Endothelial cell (in vitro differentiated cells): ENCODE results near the gene RIMS1. TPM values are rescaled to one million over a fixed set of nuclear protein-coding genes. Genes with fewer than 3 reads are reported as not detected.

Experiments used
- DNase-seq: peaks from one replicate; pipeline ENCODE4 v3.0.0; 2021; ENCODE audit warnings: low spot score
- H3K27ac Mint-ChIP-seq: one replicate; pipeline ENCODE4 v1.8.0; 2021; ENCODE audit warnings: mixed read lengths, inconsistent platforms; ENCODE audit not compliant: unreplicated experiment
- H3K27me3 Mint-ChIP-seq: one replicate; pipeline ENCODE4 v1.8.0; 2021; ENCODE audit warnings: mild to moderate bottlenecking, moderate library complexity, mixed read lengths, inconsistent platforms; ENCODE audit not compliant: unreplicated experiment
- H3K36me3 Mint-ChIP-seq: one replicate; pipeline ENCODE4 v1.8.0; 2021; ENCODE audit warnings: mild to moderate bottlenecking, low read depth, mixed read lengths, inconsistent platforms; ENCODE audit not compliant: unreplicated experiment
- H3K4me1 Mint-ChIP-seq: one replicate; pipeline ENCODE4 v1.8.0; 2021; ENCODE audit warnings: mild to moderate bottlenecking, mixed read lengths, inconsistent platforms; ENCODE audit not compliant: unreplicated experiment
- H3K4me3 Mint-ChIP-seq: one replicate; pipeline ENCODE4 v1.8.0; 2021; ENCODE audit warnings: mild to moderate bottlenecking, mixed read lengths, inconsistent platforms; ENCODE audit not compliant: unreplicated experiment
- H3K9me3 Mint-ChIP-seq: one replicate; pipeline ENCODE4 v1.8.0; 2021; ENCODE audit warnings: mixed read lengths, inconsistent platforms; ENCODE audit not compliant: unreplicated experiment
- total RNA-seq: library from RNA; stranded (reverse); fragmentation: NEBNext Ultra II Directional; extraction: Animal tissue kit (Norgen Biotek cat#: 25700); gene quantifications from one replicate; pipeline ENCODE4 v1.2.1, GENCODE V29; 2021; ENCODE audit not compliant: unreplicated experiment
- TF ChIP-seq, protein P1 (sequence below): fragments of 200-600 bp; sonication (generic); IDR thresholded peaks from one replicate; pipeline ENCODE4 v1.5.0; 2021; ENCODE audit warnings: antibody characterized with exemption; ENCODE audit not compliant: unreplicated experiment

The RIMS1 gene
- total RNA-seq, 1 donor from 2014 or later, result 1.8 TPM

DNA sequence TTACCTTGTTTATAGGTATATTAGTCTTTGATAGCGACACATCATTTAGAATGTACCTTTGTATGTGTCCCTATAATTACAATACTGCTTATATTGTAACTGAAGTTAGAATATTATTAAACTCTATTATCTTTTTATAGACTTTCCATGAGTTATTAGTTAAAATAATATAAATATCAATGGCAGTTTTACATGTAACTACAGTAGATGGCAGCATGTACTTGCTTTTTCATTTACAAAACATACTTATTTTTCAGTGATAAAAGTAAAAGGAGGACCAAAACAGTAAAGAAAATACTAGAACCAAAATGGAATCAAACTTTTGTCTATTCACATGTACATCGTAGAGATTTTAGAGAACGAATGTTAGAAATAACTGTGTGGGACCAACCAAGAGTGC, 364.3 kb downstream of the RIMS1 start:
- TF ChIP-seq, protein P1, sequence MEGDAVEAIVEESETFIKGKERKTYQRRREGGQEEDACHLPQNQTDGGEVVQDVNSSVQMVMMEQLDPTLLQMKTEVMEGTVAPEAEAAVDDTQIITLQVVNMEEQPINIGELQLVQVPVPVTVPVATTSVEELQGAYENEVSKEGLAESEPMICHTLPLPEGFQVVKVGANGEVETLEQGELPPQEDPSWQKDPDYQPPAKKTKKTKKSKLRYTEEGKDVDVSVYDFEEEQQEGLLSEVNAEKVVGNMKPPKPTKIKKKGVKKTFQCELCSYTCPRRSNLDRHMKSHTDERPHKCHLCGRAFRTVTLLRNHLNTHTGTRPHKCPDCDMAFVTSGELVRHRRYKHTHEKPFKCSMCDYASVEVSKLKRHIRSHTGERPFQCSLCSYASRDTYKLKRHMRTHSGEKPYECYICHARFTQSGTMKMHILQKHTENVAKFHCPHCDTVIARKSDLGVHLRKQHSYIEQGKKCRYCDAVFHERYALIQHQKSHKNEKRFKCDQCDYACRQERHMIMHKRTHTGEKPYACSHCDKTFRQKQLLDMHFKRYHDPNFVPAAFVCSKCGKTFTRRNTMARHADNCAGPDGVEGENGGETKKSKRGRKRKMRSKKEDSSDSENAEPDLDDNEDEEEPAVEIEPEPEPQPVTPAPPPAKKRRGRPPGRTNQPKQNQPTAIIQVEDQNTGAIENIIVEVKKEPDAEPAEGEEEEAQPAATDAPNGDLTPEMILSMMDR, result no peak
- no peak overlapping the region for H3K4me3 Mint-ChIP-seq
- H3K9me3 Mint-ChIP-seq, result no peaks in the 10 kb centered on the region
- no peaks in the 10 kb centered on the region for H3K4me1 Mint-ChIP-seq
- no peak for DNase-seq
- H3K36me3 Mint-ChIP-seq, result no peaks in the 10 kb centered on the region
- H3K27me3 Mint-ChIP-seq, result no peaks in the 10 kb centered on the region
- H3K27ac Mint-ChIP-seq, result no peak overlapping the region

DNA sequence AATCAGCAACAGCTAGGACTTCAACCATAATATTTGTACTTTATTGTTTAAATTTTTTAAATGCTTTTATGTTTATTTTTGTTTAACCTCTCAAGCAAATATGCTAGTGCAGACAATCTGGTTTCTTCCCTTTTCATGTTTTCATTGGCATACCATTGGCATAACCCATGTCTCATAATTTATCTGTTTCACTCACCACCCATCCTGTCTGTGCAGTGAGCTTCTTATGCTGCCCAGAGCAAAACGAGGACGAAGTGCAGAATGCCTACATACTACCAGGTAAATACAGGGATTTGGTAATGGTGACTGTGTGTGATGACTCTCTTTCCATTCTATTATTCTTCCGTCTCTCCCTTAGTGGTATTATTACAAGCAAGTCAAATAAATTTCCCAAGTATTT, 374.1 kb downstream of the RIMS1 start:
- peaks cover 18% of the 10 kb centered on the region for H3K4me1 Mint-ChIP-seq
- no peak for DNase-seq
- peak overlapping the region; percentile 15 for H3K27ac Mint-ChIP-seq
- no peaks in the 10 kb centered on the region for H3K27me3 Mint-ChIP-seq
- H3K9me3 Mint-ChIP-seq, result no peaks in the 10 kb centered on the region
- TF ChIP-seq, protein P1, result no peak
- H3K4me3 Mint-ChIP-seq, result no peak overlapping the region
- H3K36me3 Mint-ChIP-seq, result no peaks in the 10 kb centered on the region

GRCh38 chr6:72261554-72261953, 375.2 kb downstream of the RIMS1 start:
- peaks cover 24% of the 10 kb centered on the region for H3K4me1 Mint-ChIP-seq
- no peaks in the 10 kb centered on the region for H3K36me3 Mint-ChIP-seq
- no peak overlapping the region for H3K4me3 Mint-ChIP-seq
- TF ChIP-seq, protein P1, result no peak
- H3K27ac Mint-ChIP-seq, result no peak overlapping the region
- no peaks in the 10 kb centered on the region for H3K27me3 Mint-ChIP-seq
- DNase-seq, result no peak
- no peaks in the 10 kb centered on the region for H3K9me3 Mint-ChIP-seq

GRCh38 chr6:72262254-72262653, 375.9 kb downstream of the RIMS1 start:
- Mint-ChIP-seq H3K9me3 (no peaks in the 10 kb centered on the region), H3K27ac (no peak overlapping the region), H3K27me3 (no peaks in the 10 kb centered on the region), H3K36me3 (no peaks in the 10 kb centered on the region), H3K4me3 (no peak overlapping the region), H3K4me1 (peaks cover 24% of the 10 kb centered on the region)
- DNase-seq, result no peak
- TF ChIP-seq, protein P1, result no peak

GRCh38 chr6:72267470-72267869, 381.1 kb downstream of the RIMS1 start:
- no peaks in the 10 kb centered on the region for H3K36me3 Mint-ChIP-seq

More at GRCh38 chr6:72267470-72267869, 381.1 kb downstream of the RIMS1 start:
- TF ChIP-seq, protein P1, result no peak
- Mint-ChIP-seq H3K4me1 (peaks cover 15% of the 10 kb centered on the region), H3K9me3 (no peaks in the 10 kb centered on the region), H3K27ac (no peak overlapping the region), H3K27me3 (no peaks in the 10 kb centered on the region), H3K4me3 (no peak overlapping the region)
- DNase-seq, result no peak
